ENCODE data around the gene ITPR3.

GRCh38 chr6:33627876-33628275 is 6.8 kb downstream of the ITPR3 start:
- no peak for TF ChIP-seq CTCF (IDR thresholded peaks at IDR 0.05; ENCODE audit: extremely low read depth in 1 of 2, insufficient read depth in 1 of 2, low read depth in 1 of 2, low read length in 2 of 2)
- no peak for TF ChIP-seq POLR2A (IDR thresholded peaks at IDR 0.05; ENCODE audit: low read depth, low read length)
- TF ChIP-seq POLR2AphosphoS5 (IDR thresholded peaks at IDR 0.05; ENCODE audit: insufficient read depth, low read depth, low read length), result no peak
- TF ChIP-seq FOS (IDR thresholded peaks at IDR 0.05; ENCODE audit: borderline replicate concordance, insufficient read depth, low read length), result no peak
- TF ChIP-seq MYC (IDR thresholded peaks at IDR 0.05; ENCODE audit: low read depth, low read length), result no peak
- no peak for TF ChIP-seq MAX (IDR thresholded peaks at IDR 0.05; ENCODE audit: insufficient read depth, insufficient read length)
- no peak for TF ChIP-seq EZH2 (IDR thresholded peaks at IDR 0.05; ENCODE audit: borderline replicate concordance, low read depth, low read length, severe bottlenecking)

Data from endothelial cell of umbilical vein (primary cell).